Measurements from ENCODE around the gene MYCBP2.

- TF ChIP-seq RBAK (tag by site-specific recombination; IDR thresholded peaks at IDR 0.05), result no peak
- TF ChIP-seq CTCF (tag by site-specific recombination; IDR thresholded peaks at IDR 0.05), result no peak
- no peak for TF ChIP-seq ZNF530 (tag by site-specific recombination; IDR thresholded peaks at IDR 0.05; ENCODE audit: low read depth)
- TF ChIP-seq PATZ1 (tag by site-specific recombination; IDR thresholded peaks at IDR 0.05), result no peak
- no peak for TF ChIP-seq ZNF341 (tag by site-specific recombination; IDR thresholded peaks at IDR 0.05; ENCODE audit: low read depth)
- no peak for TF ChIP-seq HOXA7 (CRISPR knock-in tag; IDR thresholded peaks at IDR 0.05; ENCODE audit: borderline replicate concordance)
- TF ChIP-seq ZNF146 (tag by site-specific recombination; IDR thresholded peaks at IDR 0.05), result no peak
- no peak for TF ChIP-seq ZNF639 (tag by site-specific recombination; IDR thresholded peaks at IDR 0.05)
These were observed 286.1 kb downstream of the MYCBP2 start for GRCh38 chr13:77040835-77041234.

All from HEK293 (cell line).